HEK293 (cell line): ENCODE data around the gene ISOC2.

Experiments used
- CTCF ChIA-PET: fragments of 350-600 bp; formaldehyde crosslinking; extraction: SDS; loops from one replicate; lab custom pipeline; 2021; ENCODE audit warnings: antibody characterized with exemption; lab: Yijun Ruan, JAX
- POLR2A ChIA-PET: fragments of 300-600 bp; formaldehyde crosslinking; extraction: SDS; loops from one replicate; lab custom pipeline; 2020; ENCODE audit warnings: antibody characterized with exemption, inconsistent platforms; lab: Yijun Ruan, JAX
- H3K27ac ChIP-seq: fragments of 200-500 bp; sonication (Bioruptor generic); 2 replicates; pipeline ENCODE4 v1.5.1; 2014; ENCODE audit warnings: low read depth, low read length, control low read depth, inconsistent platforms; ENCODE audit errors: extremely low read depth
- H3K36me3 ChIP-seq, 2 experiments: fragments of 200-500 bp in 1 of 2; sonication (Bioruptor generic) in 1 of 2; 1 replicate in 1 of 2; 2 replicates in 1 of 2; pipeline ENCODE4 v1.5.1; 2014 to 2017; ENCODE audit warnings: inconsistent platforms in 2 of 2, low read length in 2 of 2; ENCODE audit not compliant: control insufficient read depth in 2 of 2, insufficient read depth in 1 of 2
- H3K4me1 ChIP-seq: fragments of 200-500 bp; sonication (Bioruptor generic); 2 replicates; pipeline ENCODE4 v1.5.1; 2014; ENCODE audit warnings: mild to moderate bottlenecking, low read length, inconsistent platforms; ENCODE audit not compliant: control insufficient read depth, insufficient read depth
- H3K4me3 ChIP-seq: 2 replicates; pipeline ENCODE4 v1.5.1; 2011; ENCODE audit warnings: low read depth, mild to moderate bottlenecking, control low read depth, low read length, moderate library complexity
- H3K9me3 ChIP-seq: fragments of 200-500 bp; sonication (Bioruptor generic); 2 replicates; pipeline ENCODE4 v1.5.1; 2014; ENCODE audit warnings: low read depth, low read length, inconsistent platforms; ENCODE audit not compliant: control insufficient read depth, insufficient read depth
- GLIS1 ChIP-seq: fragments of 450-650 bp; formaldehyde crosslinking; IDR thresholded peaks from 2 replicates; pipeline ENCODE4 v1.5.1; 2016; ENCODE audit warnings: missing biosample characterization, missing genetic modification characterization
- HOXA7 ChIP-seq: sonication (generic); formaldehyde crosslinking; IDR thresholded peaks from 2 replicates; pipeline ENCODE4 v1.8.1; 2022; ENCODE audit warnings: missing genetic modification reagents, borderline replicate concordance
- INSM2 ChIP-seq: fragments of 450-650 bp; formaldehyde crosslinking; IDR thresholded peaks from 2 replicates; pipeline ENCODE4 v1.5.1; 2016; ENCODE audit warnings: missing biosample characterization, missing genetic modification characterization
- PRDM1 ChIP-seq: fragments of 450-650 bp; formaldehyde crosslinking; IDR thresholded peaks from 2 replicates; pipeline ENCODE4; 2016; ENCODE audit warnings: missing biosample characterization, missing genetic modification characterization
- PRDM6 ChIP-seq: fragments of 450-650 bp; formaldehyde crosslinking; IDR thresholded peaks from 2 replicates; pipeline ENCODE4 v1.5.1; 2017; ENCODE audit warnings: missing biosample characterization, missing genetic modification characterization
- RBAK ChIP-seq: fragments of 450-650 bp; formaldehyde crosslinking; IDR thresholded peaks from 2 replicates; pipeline ENCODE4 v1.5.1; 2016; ENCODE audit warnings: missing biosample characterization, missing genetic modification characterization
- ZBTB49 ChIP-seq: fragments of 450-650 bp; formaldehyde crosslinking; IDR thresholded peaks from 2 replicates; pipeline ENCODE4 v1.5.1; 2016; ENCODE audit warnings: missing biosample characterization, missing genetic modification characterization, low read depth
- ZBTB8A ChIP-seq: fragments of 450-650 bp; formaldehyde crosslinking; IDR thresholded peaks from 2 replicates; pipeline ENCODE4 v1.5.1; 2016; ENCODE audit warnings: missing biosample characterization, missing genetic modification characterization
- ZNF112 ChIP-seq: fragments of 450-650 bp; formaldehyde crosslinking; IDR thresholded peaks from 2 replicates; pipeline ENCODE4 v1.5.0; 2017; ENCODE audit warnings: missing biosample characterization, missing genetic modification characterization
- ZNF121 ChIP-seq: fragments of 450-650 bp; formaldehyde crosslinking; IDR thresholded peaks from 2 replicates; pipeline ENCODE4 v1.5.1; 2016; ENCODE audit warnings: missing biosample characterization, missing genetic modification characterization
- ZNF155 ChIP-seq: fragments of 450-650 bp; formaldehyde crosslinking; IDR thresholded peaks from 2 replicates; pipeline ENCODE4 v1.5.1; 2016; ENCODE audit warnings: missing biosample characterization, missing genetic modification characterization
- ZNF169 ChIP-seq: fragments of 450-650 bp; formaldehyde crosslinking; IDR thresholded peaks from 2 replicates; pipeline ENCODE4 v1.5.1; 2016; ENCODE audit warnings: missing biosample characterization, missing genetic modification characterization
- ZNF175 ChIP-seq: fragments of 450-650 bp; formaldehyde crosslinking; IDR thresholded peaks from 2 replicates; pipeline ENCODE4 v1.5.1; 2016; ENCODE audit warnings: missing biosample characterization, missing genetic modification characterization
- ZNF366 ChIP-seq: fragments of 450-650 bp; formaldehyde crosslinking; conservative IDR thresholded peaks from 2 replicates; pipeline ENCODE4 v1.5.1; 2016; ENCODE audit warnings: missing biosample characterization, missing genetic modification characterization
- ZNF626 ChIP-seq: fragments of 450-650 bp; sonication (Bioruptor Pico); formaldehyde crosslinking; IDR thresholded peaks from 2 replicates; pipeline ENCODE4 v1.5.1; 2018; ENCODE audit warnings: missing biosample characterization, missing genetic modification characterization, inconsistent platforms
- ZSCAN23 ChIP-seq: fragments of 450-650 bp; formaldehyde crosslinking; IDR thresholded peaks from 2 replicates; pipeline ENCODE4 v1.5.1; 2016; ENCODE audit warnings: missing biosample characterization, missing genetic modification characterization

The ISOC2 gene

GRCh38 chr19:55503502-55504251 is 42.2 kb upstream of the ISOC2 start (continued):
- TF ChIP-seq ZBTB49 (tag by site-specific recombination) (no peak), INSM2 (no peak), ZNF112 (no peak), PRDM6 (no peak), ZNF155 (tag by site-specific recombination) (no peak), HOXA7 (CRISPR knock-in tag) (no peak), ZSCAN23 (tag by site-specific recombination) (no peak), GLIS1 (tag by site-specific recombination) (no peak), ZNF169 (tag by site-specific recombination) (no peak; the same call in none of the 2 replicates), ZNF175 (no peak)

- peak overlapping the region; percentile 33; the same call in 1 of the 2 replicates for H3K27ac ChIP-seq
These were observed 41.7 kb upstream of the ISOC2 start for GRCh38 chr19:55503157-55503501.

GRCh38 chr19:55502197-55502952 is 40.9 kb upstream of the ISOC2 start:
- no peaks in the 10 kb centered on the region for H3K4me1 ChIP-seq
- peak; percentile 92 for TF ChIP-seq ZNF121 (tag by site-specific recombination)
- no peak for TF ChIP-seq ZBTB8A (tag by site-specific recombination)
- peak; percentile 98 for TF ChIP-seq PRDM1
- peak; percentile 62 for TF ChIP-seq ZNF366 (tag by site-specific recombination)
- no peak for TF ChIP-seq RBAK
- ChIA-PET POLR2A (interaction anchor here (0.6 to 1.6 kb wide), 5 partner anchors 15 to 433 kb away, joined by 3 to 5 read pairs (median 4); partner anchors contain the start of genes ISOC2 and NAT14), CTCF (interaction anchor here (0.6 to 12.1 kb wide), 5 partner anchors 10 to 85 kb away, joined by 3 to 152 read pairs (median 6); partner anchors contain the start of gene NAT14)
- no peak overlapping the region for H3K27ac ChIP-seq
- no peaks in the 10 kb centered on the region for H3K9me3 ChIP-seq
- H3K4me3 ChIP-seq = no peak overlapping the region
- no peaks in the 10 kb centered on the region for H3K36me3 ChIP-seq

More at GRCh38 chr19:55503157-55503501, 41.7 kb upstream of the ISOC2 start:
- TF ChIP-seq ZNF626 (tag by site-specific recombination) (no peak), ZNF169 (tag by site-specific recombination) (peak; percentile 79; the same call in 1 of the 2 replicates)
- no peaks in the 10 kb centered on the region for H3K36me3 ChIP-seq
- POLR2A ChIA-PET = interaction anchor here (1.0 to 1.9 kb wide), 6 partner anchors 16 to 129 kb away, joined by 3 to 16 read pairs (median 8); partner anchors contain the start of genes SSC5D, UBE2S and ZNF628
- CTCF ChIA-PET = interaction anchor here (0.7 to 12.1 kb wide), 27 partner anchors 8 to 517 kb away, joined by 3 to 152 read pairs (median 10); partner anchors contain the start of genes NAT14, ZNF628 and ZNF865
- H3K4me1 ChIP-seq = no peaks in the 10 kb centered on the region
- H3K9me3 ChIP-seq = no peaks in the 10 kb centered on the region
- no peak overlapping the region for H3K4me3 ChIP-seq
